GM12878 (cell line): ENCODE measurements around the gene PTBP3. TPM values are rescaled to one million over a fixed set of nuclear protein-coding genes. Genes with fewer than 3 reads are reported as not detected.

ENCODE experiments used
- E2F8 ChIP-seq: fragments of 450-650 bp; IDR thresholded peaks from 2 replicates; pipeline ENCODE4 v1.6.1; 2018; ENCODE audit warnings: mild to moderate bottlenecking, low read depth, moderate library complexity; ENCODE audit not compliant: partially characterized antibody
- HCFC1 ChIP-seq: fragments of 150-350 bp; IDR thresholded peaks from 2 replicates; pipeline ENCODE4 v1.6.1; 2014; ENCODE audit warnings: low read length
- HDGF ChIP-seq: fragments of 450-650 bp; IDR thresholded peaks from 2 replicates; pipeline ENCODE4 v1.6.1; 2016; ENCODE audit warnings: antibody characterized with exemption
- IKZF1 ChIP-seq: fragments of 450-650 bp; conservative IDR thresholded peaks from 2 replicates; pipeline ENCODE4 v1.6.1; 2017; ENCODE audit warnings: antibody characterized with exemption, mild to moderate bottlenecking
- NFIC ChIP-seq: IDR thresholded peaks from 2 replicates; pipeline ENCODE4 v1.6.1; 2012; ENCODE audit warnings: low read depth, mild to moderate bottlenecking, inconsistent platforms, low read length, moderate library complexity
- NKRF ChIP-seq: fragments of 450-650 bp; conservative IDR thresholded peaks from 2 replicates; pipeline ENCODE4 v1.6.1; 2017; ENCODE audit warnings: mild to moderate bottlenecking, moderate library complexity
- NRF1 ChIP-seq: conservative IDR thresholded peaks from 2 replicates; pipeline ENCODE4 v1.6.1; 2011; ENCODE audit warnings: mild to moderate bottlenecking, low read depth, low read length, improper control_type of control experiment
- SRF ChIP-seq, 2 experiments: IDR thresholded peaks; 2 replicates each; pipeline ENCODE4 v1.6.1; 2011; ENCODE audit warnings: low read depth in 2 of 2, low read length in 2 of 2, mild to moderate bottlenecking in 1 of 2, moderate library complexity in 1 of 2
- STAT1 ChIP-seq: fragments of 450-650 bp; conservative IDR thresholded peaks from 2 replicates; pipeline ENCODE4 v1.6.1; 2014; ENCODE audit warnings: antibody characterized with exemption, mild to moderate bottlenecking
- TAF1 ChIP-seq: IDR thresholded peaks from 2 replicates; pipeline ENCODE4 v1.6.1; 2011; ENCODE audit warnings: mild to moderate bottlenecking, low read depth, low read length, borderline replicate concordance
- ZNF207 ChIP-seq: fragments of 450-650 bp; IDR thresholded peaks from 2 replicates; pipeline ENCODE4 v1.6.1; 2014; ENCODE audit warnings: antibody characterized with exemption, mild to moderate bottlenecking, borderline replicate concordance
- polyA plus RNA-seq, 11 experiments: library from polyadenylated mRNA; depleted of rRNA in 4 of 11; unstranded in 6 of 11; stranded (reverse) in 5 of 11; fragments of >200 nt; fragmentation: Nextera tagmentation in 4 of 11; fragmentation: Illumina TruSeq in 1 of 11; extraction: Ambion mirVana in 4 of 11; extraction: Trizol in 1 of 11; gene quantifications; 1 replicate in 1 of 11; 2 replicates in 10 of 11; pipeline versions ENCODE4 v1.2.1 to v1.2.3, GENCODE V29; 2011 to 2016; ENCODE audit warnings: inconsistent platforms in 2 of 11, missing spikeins in 2 of 11, low read depth in 1 of 11
- total RNA-seq, 4 experiments: library from RNA; depleted of rRNA in 3 of 4; stranded (reverse); fragments of >200 nt in 3 of 4; fragmentation: Illumina TruSeq in 1 of 4; extraction: Trizol in 1 of 4; gene quantifications; 2 replicates each; pipeline versions ENCODE4 v1.2.1 to v1.2.3, GENCODE V29; 2013 to 2021

Gene PTBP3
- total and polyA plus RNA-seq, 10 of the 15 experiments (the other 5 are each of a cell fraction or from before 2014, with no cell fraction given) = 12.5 to 104 (median 52.7) TPM

- peak; percentile 52 for TF ChIP-seq NFIC
- TF ChIP-seq STAT1 = 0 out of 2 replicates have a peak, but pooled peaks have one; percentile 72
- TF ChIP-seq HDGF = peak; percentile 70; the same call in 1 of the 2 replicates
- TF ChIP-seq IKZF1 = peak; percentile 90
- no peak for TF ChIP-seq E2F8
- peak; percentile 34; the same call in 1 of the 2 replicates for TF ChIP-seq ZNF207
- peak; percentile 10; the same call in 1 of the 2 replicates for TF ChIP-seq HCFC1
- TF ChIP-seq NKRF = peak; percentile 57
- TF ChIP-seq NRF1 = peak; percentile 83
- no peak for TF ChIP-seq SRF (IDR thresholded peaks at IDR 0.05; ENCODE audit: low read depth in 2 of 2, low read length in 2 of 2)
- peak; percentile 32; the same call in 1 of the 2 replicates for TF ChIP-seq TAF1
These were observed 46.0 kb upstream of the PTBP3 start (continued) for GRCh38 chr9:112379177-112380101.
